OCI-LY3 (cell line): ENCODE measurements around the gene PODXL.

Experiments
- H2AFZ ChIP-seq: fragments of 200-600, 300-600 bp; shearing (Covaris generic); 2 replicates; pipeline ENCODE4 v1.6.0; 2014; ENCODE audit warnings: antibody characterized with exemption, low read depth, low read length
- H3K27ac ChIP-seq: fragments of 200-600, 300-600 bp; sonication (generic); 2 replicates; pipeline ENCODE4 v1.5.1; 2014; ENCODE audit warnings: mild to moderate bottlenecking, low read length, moderate library complexity, mixed read lengths
- H3K27me3 ChIP-seq: fragments of 200-600, 300-600 bp; sonication (generic); 2 replicates; pipeline ENCODE4 v1.6.1; 2014; ENCODE audit warnings: low read depth, low read length, mixed read lengths
- H3K36me3 ChIP-seq: fragments of 200-600, 300-600 bp; sonication (generic); replicated peaks from 2 replicates; pipeline ENCODE3; 2014; ENCODE audit warnings: low read depth, low read length, mixed read lengths
- H3K4me1 ChIP-seq: fragments of 300-600, 200-600 bp; sonication (generic); 2 replicates; pipeline ENCODE4 v1.6.1; 2014; ENCODE audit warnings: low read length, mixed read lengths
- H3K4me2 ChIP-seq: fragments of 200-600, 300-600 bp; sonication (generic); 2 replicates; pipeline ENCODE4 v1.6.1; 2014; ENCODE audit warnings: low read length, mixed read lengths
- H3K4me3 ChIP-seq: fragments of 300-600, 200-600 bp; sonication (generic); 2 replicates; pipeline ENCODE4 v1.5.1; 2014; ENCODE audit warnings: antibody characterized with exemption, mild to moderate bottlenecking, low read length, moderate library complexity
- H3K79me2 ChIP-seq: fragments of 300-600, 200-600 bp; shearing (Covaris generic); 2 replicates; pipeline ENCODE4 v1.6.1; 2014; ENCODE audit warnings: mild to moderate bottlenecking, low read length, mixed read lengths
- H3K9ac ChIP-seq: fragments of 300-600, 200-600 bp; shearing (Covaris generic); 2 replicates; pipeline ENCODE4 v1.6.0; 2014; ENCODE audit warnings: mild to moderate bottlenecking, low read length, moderate library complexity
- H3K9me3 ChIP-seq: fragments of 200-600, 300-600 bp; shearing (Covaris generic); 2 replicates; pipeline ENCODE4 v1.6.1; 2014; ENCODE audit warnings: low read length, mixed read lengths; ENCODE audit not compliant: insufficient read depth
- H4K20me1 ChIP-seq: fragments of 200-600, 300-600 bp; sonication (generic); 2 replicates; pipeline ENCODE4 v1.6.1; 2016; ENCODE audit warnings: low read length, mixed read lengths; ENCODE audit not compliant: insufficient read depth
- CTCF ChIP-seq: fragments of 200-600, 300-600 bp; sonication (generic); IDR thresholded peaks from 2 replicates; pipeline ENCODE4 v1.5.1; 2014; ENCODE audit warnings: antibody characterized with exemption, low read length, low read depth
- EZH2phosphoT487 ChIP-seq: fragments of 200-600 bp; shearing (Covaris generic); IDR thresholded peaks from 2 replicates; pipeline ENCODE4 v1.6.1; 2018; ENCODE audit warnings: antibody characterized with exemption, mixed run types, low read depth

PODXL gene

GRCh38 chr7:131487217-131487616 lies 69.2 kb downstream of the PODXL start:
- no peak overlapping the region for H3K27ac ChIP-seq
- no peak overlapping the region for H2AFZ ChIP-seq
- no peaks in the 10 kb centered on the region for H4K20me1 ChIP-seq
- no peak for TF ChIP-seq CTCF
- TF ChIP-seq EZH2phosphoT487 = no peak
- no peak overlapping the region for H3K9ac ChIP-seq
- H3K4me3 ChIP-seq = no peak overlapping the region
- no peak overlapping the region for H3K4me2 ChIP-seq
- H3K9me3 ChIP-seq = no peaks in the 10 kb centered on the region
- no peaks in the 10 kb centered on the region for H3K79me2 ChIP-seq
- no peaks in the 10 kb centered on the region for H3K36me3 ChIP-seq
- no peaks in the 10 kb centered on the region for H3K27me3 ChIP-seq
- H3K4me1 ChIP-seq = peaks cover 11% of the 10 kb centered on the region

GRCh38 chr7:131486346-131486745 lies 70.1 kb downstream of the PODXL start:
- Histone ChIP-seq H3K4me1 (peaks cover 16% of the 10 kb centered on the region), H3K27ac (no peak overlapping the region), H3K4me3 (no peak overlapping the region), H3K36me3 (no peaks in the 10 kb centered on the region), H3K9me3 (no peaks in the 10 kb centered on the region), H3K9ac (no peak overlapping the region), H3K79me2 (no peaks in the 10 kb centered on the region), H3K27me3 (no peaks in the 10 kb centered on the region), H3K4me2 (no peak overlapping the region), H4K20me1 (no peaks in the 10 kb centered on the region), H2AFZ (no peak overlapping the region)
- TF ChIP-seq CTCF (no peak), EZH2phosphoT487 (no peak)

- no peak overlapping the region for H3K4me2 ChIP-seq
- H3K79me2 ChIP-seq = no peaks in the 10 kb centered on the region
- peaks cover 16% of the 10 kb centered on the region for H3K4me1 ChIP-seq
- H3K36me3 ChIP-seq = peaks cover 3% of the 10 kb centered on the region
- H2AFZ ChIP-seq = no peak overlapping the region
- no peak overlapping the region for H3K9ac ChIP-seq
- no peaks in the 10 kb centered on the region for H4K20me1 ChIP-seq
- TF ChIP-seq EZH2phosphoT487 (no peak), CTCF (no peak)
- H3K4me3 ChIP-seq = no peak overlapping the region
- H3K27ac ChIP-seq = no peak overlapping the region
- H3K9me3 ChIP-seq = no peaks in the 10 kb centered on the region
- no peaks in the 10 kb centered on the region for H3K27me3 ChIP-seq
These were observed 72.8 kb downstream of the PODXL start for GRCh38 chr7:131483586-131483985.

GRCh38 chr7:131482800-131483199 lies 73.6 kb downstream of the PODXL start:
- Histone ChIP-seq H3K27ac (peak overlapping the region; percentile 26; the same call in 1 of the 2 replicates), H3K36me3 (peaks cover 5% of the 10 kb centered on the region), H3K27me3 (no peaks in the 10 kb centered on the region), H3K4me3 (no peak overlapping the region), H4K20me1 (no peaks in the 10 kb centered on the region), H3K4me2 (peak overlapping the region; percentile 32), H2AFZ (no peak overlapping the region), H3K4me1 (peaks cover 16% of the 10 kb centered on the region), H3K9ac (no peak overlapping the region), H3K9me3 (no peaks in the 10 kb centered on the region), H3K79me2 (no peaks in the 10 kb centered on the region)
- TF ChIP-seq EZH2phosphoT487 = no peak
